Measurements from ENCODE around the gene PLXNA1. TPM values are rescaled to one million over a fixed set of nuclear protein-coding genes. Genes with fewer than 3 reads are reported as not detected.

Gene PLXNA1
- total RNA-seq, 1 donor from 2014 or later: 55.2 TPM

- ChIA-PET POLR2A (no interaction called here), CTCF (no interaction called here)
- no peaks in the 10 kb centered on the region for H3K27me3 Mint-ChIP-seq
- intact Hi-C loops (cut with micrococcal nuclease): no loop called here
- H3K36me3 Mint-ChIP-seq (ENCODE audit: low read depth): peaks cover 53% of the 10 kb centered on the region
- no peaks in the 10 kb centered on the region for H3K9me3 Mint-ChIP-seq
- peaks cover 6% of the 10 kb centered on the region for H3K4me1 Mint-ChIP-seq
- no peak overlapping the region for H3K27ac Mint-ChIP-seq
- ATAC-seq (ENCODE audit: low read depth) (no peak), DNase-seq (no peak)
- H3K4me3 Mint-ChIP-seq: no peak overlapping the region
- TF ChIP-seq CTCF (IDR thresholded peaks at IDR 0.05): no peak
These were observed 35.5 kb downstream of the PLXNA1 start for GRCh38 chr3:127018306-127018828.

- CTCF ChIA-PET: no interaction called here
- ATAC-seq (ENCODE audit: low read depth) (no peak), DNase-seq (no peak)
- intact Hi-C loops (cut with micrococcal nuclease): no loop called here
- Mint-ChIP-seq H3K4me1 (peaks cover 6% of the 10 kb centered on the region), H3K4me3 (no peak overlapping the region), H3K27ac (no peak overlapping the region), H3K27me3 (no peaks in the 10 kb centered on the region), H3K9me3 (no peaks in the 10 kb centered on the region), H3K36me3 (ENCODE audit: low read depth) (peaks cover 55% of the 10 kb centered on the region)
- no peak for TF ChIP-seq CTCF (IDR thresholded peaks at IDR 0.05)
- POLR2A ChIA-PET: no interaction called here
These were observed 36.5 kb downstream of the PLXNA1 start for GRCh38 chr3:127019449-127019848.

- Mint-ChIP-seq H3K27me3 (no peaks in the 10 kb centered on the region), H3K9me3 (no peaks in the 10 kb centered on the region), H3K4me3 (no peak overlapping the region), H3K36me3 (ENCODE audit: low read depth) (peaks cover 51% of the 10 kb centered on the region), H3K4me1 (no peaks in the 10 kb centered on the region), H3K27ac (no peak overlapping the region)
- no peak for TF ChIP-seq CTCF (IDR thresholded peaks at IDR 0.05)
- no peak for DNase-seq
- intact Hi-C loops (cut with micrococcal nuclease): no loop called here
- no peak for ATAC-seq (ENCODE audit: low read depth)
- ChIA-PET POLR2A (no interaction called here), CTCF (interaction anchor here (1.0 kb wide), 1 partner anchor 164 kb away, joined by 3 read pairs; no protein-coding TSS in a partner anchor)
These were observed 37.6 kb downstream of the PLXNA1 start for GRCh38 chr3:127020543-127020942.

- Mint-ChIP-seq H3K27ac (no peak overlapping the region), H3K36me3 (ENCODE audit: low read depth) (peaks cover 47% of the 10 kb centered on the region), H3K27me3 (no peaks in the 10 kb centered on the region), H3K9me3 (no peaks in the 10 kb centered on the region), H3K4me3 (no peak overlapping the region), H3K4me1 (no peaks in the 10 kb centered on the region)
- ChIA-PET POLR2A (no interaction called here), CTCF (no interaction called here)
- DNase-seq: no peak
- no peak for TF ChIP-seq CTCF (IDR thresholded peaks at IDR 0.05)
- intact Hi-C loops (cut with micrococcal nuclease): no loop called here
- no peak for ATAC-seq (ENCODE audit: low read depth)
These were observed 39.9 kb downstream of the PLXNA1 start for GRCh38 chr3:127022849-127023248.

GRCh38 chr3:127025456-127025855 is 42.5 kb downstream of the PLXNA1 start:
- Mint-ChIP-seq H3K27me3 (no peaks in the 10 kb centered on the region), H3K27ac (no peak overlapping the region), H3K4me3 (no peak overlapping the region), H3K36me3 (ENCODE audit: low read depth) (peaks cover 42% of the 10 kb centered on the region), H3K9me3 (no peaks in the 10 kb centered on the region), H3K4me1 (no peaks in the 10 kb centered on the region)
- no peak for TF ChIP-seq CTCF (IDR thresholded peaks at IDR 0.05)
- CTCF ChIA-PET: no interaction called here
- intact Hi-C loops (cut with micrococcal nuclease): no loop called here
- ATAC-seq (ENCODE audit: low read depth) (no peak), DNase-seq (no peak)
- POLR2A ChIA-PET: no interaction called here
